Mesothelial cell of epicardium (in vitro differentiated cells): Measurements from ENCODE around the gene MROH8. TPM values are rescaled to one million over a fixed set of nuclear protein-coding genes. Genes with fewer than 3 reads are reported as not detected.

ENCODE experiments used
- DNase-seq, 2 experiments: peaks; one replicate each; pipeline ENCODE4 v3.0.0; 2021; ENCODE audit warnings: low spot score in 2 of 2; ENCODE audit not compliant: unreplicated experiment in 2 of 2
- H3K27ac Mint-ChIP-seq: 2 replicates; pipeline ENCODE4 v1.8.0; 2021; ENCODE audit warnings: mixed read lengths
- H3K27me3 Mint-ChIP-seq: 2 replicates; pipeline ENCODE4 v1.8.0; 2021; ENCODE audit warnings: low read depth, mixed read lengths
- H3K36me3 Mint-ChIP-seq: 2 replicates; pipeline ENCODE4 v1.8.0; 2021; ENCODE audit warnings: mixed read lengths
- H3K4me1 Mint-ChIP-seq: 2 replicates; pipeline ENCODE4 v1.8.0; 2021; ENCODE audit warnings: mixed read lengths
- H3K4me3 Mint-ChIP-seq: 2 replicates; pipeline ENCODE4 v1.8.0; 2021; ENCODE audit warnings: mild to moderate bottlenecking, moderate library complexity, mixed read lengths
- H3K9me3 Mint-ChIP-seq: 2 replicates; pipeline ENCODE4 v1.8.0; 2021; ENCODE audit warnings: mixed read lengths
- CTCF ChIP-seq: fragments of 200-600 bp; sonication (generic); IDR thresholded peaks from one replicate; pipeline ENCODE4 v1.5.0; 2021; ENCODE audit warnings: antibody characterized with exemption; ENCODE audit not compliant: unreplicated experiment
- total RNA-seq: library from RNA; stranded (reverse); gene quantifications from 3 replicates; pipeline ENCODE4 v1.2.1, GENCODE V29; 2021

MROH8 gene
- total RNA-seq, result 4.9 to 6.4 TPM (median 6.3 TPM) in 3 replicates

GRCh38 chr20:37178839-37179682, at the start of gene MROH8, which contains the start of gene RPN2:
Gene MROH8 (minus strand): TSS chr20:37179548.
Gene RPN2 (plus strand): TSS chr20:37179330. CDS start chr20:37179357, 27 bp downstream.
- H3K4me3 Mint-ChIP-seq, result peak within 1 kb of the TSS; percentile 88
- no peaks in the 10 kb centered on the region for H3K27me3 Mint-ChIP-seq
- H3K27ac Mint-ChIP-seq, result peak within 1 kb of the TSS; percentile 99
- peaks cover 7% of the 10 kb centered on the region for H3K36me3 Mint-ChIP-seq
- H3K4me1 Mint-ChIP-seq, result peaks cover 20% of the 10 kb centered on the region
- no peak for TF ChIP-seq CTCF
- H3K9me3 Mint-ChIP-seq, result no peaks in the 10 kb centered on the region
- DNase-seq, result peak; percentile 97 to 98

GRCh38 chr20:37228656-37229055, 49.3 kb upstream of the MROH8 start:
- no peak for TF ChIP-seq CTCF
- H3K4me3 Mint-ChIP-seq, result no peak overlapping the region
- H3K9me3 Mint-ChIP-seq, result no peaks in the 10 kb centered on the region
- H3K27me3 Mint-ChIP-seq, result no peaks in the 10 kb centered on the region
- peaks cover 55% of the 10 kb centered on the region for H3K36me3 Mint-ChIP-seq
- H3K4me1 Mint-ChIP-seq, result no peaks in the 10 kb centered on the region
- DNase-seq, result no peak
- no peak overlapping the region for H3K27ac Mint-ChIP-seq

- no peak overlapping the region for H3K4me3 Mint-ChIP-seq
- no peak for DNase-seq
- no peaks in the 10 kb centered on the region for H3K9me3 Mint-ChIP-seq
- no peak overlapping the region for H3K27ac Mint-ChIP-seq
- H3K36me3 Mint-ChIP-seq, result peaks cover 57% of the 10 kb centered on the region
- TF ChIP-seq CTCF, result no peak
- H3K27me3 Mint-ChIP-seq, result no peaks in the 10 kb centered on the region
- no peaks in the 10 kb centered on the region for H3K4me1 Mint-ChIP-seq
Observed at GRCh38 chr20:37228082-37228481, 48.7 kb upstream of the MROH8 start.

GRCh38 chr20:37226889-37227288, 47.5 kb upstream of the MROH8 start:
- Mint-ChIP-seq H3K27me3 (no peaks in the 10 kb centered on the region), H3K4me3 (no peak overlapping the region), H3K9me3 (no peaks in the 10 kb centered on the region), H3K36me3 (peaks cover 48% of the 10 kb centered on the region), H3K27ac (no peak overlapping the region), H3K4me1 (no peaks in the 10 kb centered on the region)
- DNase-seq, result no peak
- TF ChIP-seq CTCF, result no peak

- no peaks in the 10 kb centered on the region for H3K4me1 Mint-ChIP-seq
- H3K9me3 Mint-ChIP-seq, result no peaks in the 10 kb centered on the region
- H3K27ac Mint-ChIP-seq, result no peak overlapping the region
- no peak overlapping the region for H3K4me3 Mint-ChIP-seq
- no peaks in the 10 kb centered on the region for H3K27me3 Mint-ChIP-seq
- no peak for DNase-seq
- H3K36me3 Mint-ChIP-seq, result peaks cover 39% of the 10 kb centered on the region
- TF ChIP-seq CTCF, result no peak
Observed at GRCh38 chr20:37225146-37225545, 45.8 kb upstream of the MROH8 start.
